Activated naive CD4-positive, alpha-beta T cell treated with anti-CD3 and anti-CD28 coated beads, Interleukin-2, amount 10 ng/mL, durations not matched to agents 7 days and 5 days (primary cell): ENCODE measurements around the gene DLG2.

Source experiments
- CTCF ChIA-PET: fragments of 350-600 bp; sonication (Branson Sonifier 250); formaldehyde crosslinking; loops from one replicate; lab custom pipeline; 2021; ENCODE audit warnings: antibody characterized with exemption; lab: Charles Lee
- DNase-seq: peaks from one replicate; pipeline ENCODE4 v3.0.0-alpha.2; 2020
- H3K27ac Mint-ChIP-seq: one replicate; pipeline ENCODE4 v1.8.0; 2021; ENCODE audit warnings: mild to moderate bottlenecking, moderate library complexity, mixed read lengths
- H3K27me3 Mint-ChIP-seq: one replicate; pipeline ENCODE4 v1.8.0; 2021; ENCODE audit warnings: mild to moderate bottlenecking, mixed read lengths
- H3K36me3 Mint-ChIP-seq: one replicate; pipeline ENCODE4 v1.8.0; 2021; ENCODE audit warnings: mixed read lengths
- H3K4me1 Mint-ChIP-seq: one replicate; pipeline ENCODE4 v1.8.0; 2021; ENCODE audit warnings: mixed read lengths
- H3K4me3 Mint-ChIP-seq: one replicate; pipeline ENCODE4 v1.8.0; 2021; ENCODE audit warnings: mild to moderate bottlenecking, moderate library complexity, mixed read lengths
- H3K9me3 Mint-ChIP-seq: one replicate; pipeline ENCODE4 v1.8.0; 2021; ENCODE audit warnings: mixed read lengths

DLG2 gene

DNA sequence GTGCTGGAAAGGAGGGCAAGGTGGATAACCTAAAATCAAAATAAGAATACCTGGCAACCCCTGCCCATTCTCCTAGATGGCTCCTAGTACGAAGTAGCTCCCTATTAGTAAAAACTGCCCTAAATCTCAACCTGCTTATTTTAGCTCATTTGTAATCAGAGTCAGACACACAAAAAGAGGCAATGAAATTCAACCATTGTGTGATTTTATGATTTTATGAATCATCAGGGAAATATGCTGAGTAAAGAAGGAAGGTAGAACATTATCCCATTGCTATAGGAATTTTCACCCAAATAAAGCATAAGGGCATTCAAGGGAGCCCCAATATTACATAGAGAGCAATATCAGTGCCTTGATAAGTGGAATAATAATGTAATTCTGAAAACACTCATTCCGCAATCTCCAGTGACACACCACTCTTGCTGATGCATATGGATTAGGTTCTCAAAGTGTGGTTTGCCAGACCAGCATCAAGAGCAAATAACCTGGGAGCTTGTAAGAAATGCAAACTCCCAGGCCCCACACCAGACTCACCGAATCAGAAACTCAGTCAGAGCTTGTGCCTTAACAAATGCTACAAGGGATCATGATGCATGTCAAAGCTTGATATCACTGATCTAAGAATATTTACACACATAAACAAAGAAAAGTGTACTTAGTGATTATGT, 789.6 kb downstream of the DLG2 start:
- Mint-ChIP-seq H3K27me3 (no peaks in the 10 kb centered on the region), H3K36me3 (no peaks in the 10 kb centered on the region), H3K4me3 (no peak overlapping the region), H3K27ac (no peak overlapping the region), H3K9me3 (peaks cover 13% of the 10 kb centered on the region), H3K4me1 (no peaks in the 10 kb centered on the region)
- DNase-seq = no peak
- CTCF ChIA-PET = no interaction called here

GRCh38 chr11:84836371-84836770, 790.8 kb downstream of the DLG2 start:
- peaks cover 13% of the 10 kb centered on the region for H3K9me3 Mint-ChIP-seq
- no peaks in the 10 kb centered on the region for H3K4me1 Mint-ChIP-seq
- no peaks in the 10 kb centered on the region for H3K36me3 Mint-ChIP-seq
- no peak for DNase-seq
- H3K4me3 Mint-ChIP-seq = no peak overlapping the region
- H3K27ac Mint-ChIP-seq = no peak overlapping the region
- H3K27me3 Mint-ChIP-seq = no peaks in the 10 kb centered on the region
- CTCF ChIA-PET = no interaction called here

GRCh38 chr11:84833488-84834088, 793.6 kb downstream of the DLG2 start:
- DNase-seq = no peak
- Mint-ChIP-seq H3K4me1 (no peaks in the 10 kb centered on the region), H3K27me3 (no peaks in the 10 kb centered on the region), H3K4me3 (no peak overlapping the region), H3K36me3 (no peaks in the 10 kb centered on the region), H3K9me3 (peaks cover 8% of the 10 kb centered on the region), H3K27ac (no peak overlapping the region)
- CTCF ChIA-PET = no interaction called here

DNA sequence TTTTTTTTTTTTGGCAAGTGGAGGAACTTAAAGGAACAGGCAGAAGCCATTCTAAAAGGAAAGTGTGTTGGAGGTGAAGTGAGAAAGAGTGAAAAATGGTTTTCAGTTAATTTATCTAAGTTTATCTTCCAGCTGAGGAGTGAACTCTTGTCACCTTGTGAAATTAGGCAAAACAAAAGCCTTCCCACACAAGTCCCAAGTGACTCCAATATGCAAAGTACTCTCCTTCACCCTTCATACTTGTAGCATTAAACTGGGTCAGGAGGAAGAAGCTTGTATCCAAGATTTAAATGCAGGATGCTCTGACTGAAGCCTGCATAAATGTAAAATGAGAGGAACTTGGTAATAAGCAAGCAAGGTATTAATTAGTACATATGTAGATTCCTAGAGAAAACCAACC, 796.8 kb downstream of the DLG2 start:
- Mint-ChIP-seq H3K36me3 (no peaks in the 10 kb centered on the region), H3K27me3 (no peaks in the 10 kb centered on the region), H3K4me1 (no peaks in the 10 kb centered on the region), H3K4me3 (no peak overlapping the region), H3K9me3 (peaks cover 3% of the 10 kb centered on the region), H3K27ac (no peak overlapping the region)
- CTCF ChIA-PET = no interaction called here
- DNase-seq = no peak

DNA sequence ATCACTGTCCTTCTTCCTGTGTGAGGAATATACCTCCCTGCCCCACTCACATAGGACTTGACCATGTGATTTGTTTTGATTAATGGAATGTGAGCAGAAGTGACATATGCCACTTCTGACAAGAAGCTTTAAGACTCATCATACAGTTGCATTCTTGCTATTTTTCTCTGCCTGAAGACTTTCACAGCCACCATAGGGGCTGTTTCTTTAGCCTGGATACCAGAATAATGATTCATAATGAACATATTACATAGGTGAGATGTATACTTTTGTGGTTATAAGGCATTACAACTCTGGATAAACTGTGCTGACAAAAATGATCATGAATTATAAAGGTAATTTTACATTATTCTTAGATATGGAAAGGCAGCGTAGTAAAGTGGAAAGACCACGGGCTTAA, 798.0 kb downstream of the DLG2 start:
- H3K27ac Mint-ChIP-seq = no peak overlapping the region
- H3K27me3 Mint-ChIP-seq = no peaks in the 10 kb centered on the region
- H3K36me3 Mint-ChIP-seq = no peaks in the 10 kb centered on the region
- no peak overlapping the region for H3K4me3 Mint-ChIP-seq
- H3K4me1 Mint-ChIP-seq = no peaks in the 10 kb centered on the region
- peaks cover 3% of the 10 kb centered on the region for H3K9me3 Mint-ChIP-seq
- CTCF ChIA-PET = no interaction called here
- DNase-seq = no peak

DNA sequence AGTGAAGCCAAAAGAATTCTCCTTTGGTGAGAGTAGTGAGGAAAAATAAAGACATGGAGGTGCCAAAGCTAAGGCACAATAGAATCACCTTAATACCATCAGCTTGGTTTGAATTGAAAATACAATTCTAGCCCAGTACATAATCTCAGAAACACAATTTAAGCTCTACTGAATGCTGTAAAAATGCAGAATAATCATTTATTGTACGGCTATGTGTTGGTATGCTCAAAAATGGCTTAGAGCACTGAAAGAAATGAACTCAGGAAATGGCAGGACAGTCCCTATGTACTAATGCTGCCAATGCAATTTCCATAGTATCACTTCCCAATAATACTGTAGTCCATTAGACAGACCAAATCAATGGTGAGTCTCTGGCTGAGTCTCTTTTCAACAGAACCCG, 798.5 kb downstream of the DLG2 start:
- Mint-ChIP-seq H3K9me3 (peaks cover 3% of the 10 kb centered on the region), H3K36me3 (no peaks in the 10 kb centered on the region), H3K4me1 (no peaks in the 10 kb centered on the region), H3K4me3 (no peak overlapping the region), H3K27me3 (no peaks in the 10 kb centered on the region), H3K27ac (no peak overlapping the region)
- DNase-seq = no peak
- CTCF ChIA-PET = no interaction called here

GRCh38 chr11:84825106-84825660, 802.0 kb downstream of the DLG2 start:
- Mint-ChIP-seq H3K36me3 (no peaks in the 10 kb centered on the region), H3K27ac (no peak overlapping the region), H3K27me3 (no peaks in the 10 kb centered on the region), H3K9me3 (peaks cover 6% of the 10 kb centered on the region), H3K4me1 (no peaks in the 10 kb centered on the region), H3K4me3 (no peak overlapping the region)
- no peak for DNase-seq
- CTCF ChIA-PET = no interaction called here

DNA sequence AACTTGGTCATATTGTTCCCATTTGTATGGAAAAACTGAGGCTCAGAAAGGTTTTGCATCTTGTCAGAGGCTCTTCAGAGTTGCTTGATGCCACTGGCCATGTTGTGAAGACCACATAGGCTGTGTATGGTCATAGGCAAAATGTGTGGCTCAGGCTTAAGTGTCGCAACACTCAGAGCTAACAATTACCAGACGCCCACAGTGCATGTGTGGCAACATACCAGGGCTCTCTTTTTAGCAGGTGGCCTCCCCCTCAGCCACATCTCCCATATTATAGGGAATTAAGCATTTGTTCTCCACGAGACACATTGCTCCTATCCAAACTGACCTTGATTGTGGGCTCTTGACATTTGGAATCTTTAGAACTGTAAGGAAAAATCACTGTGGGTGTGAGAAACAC, 802.5 kb downstream of the DLG2 start:
- CTCF ChIA-PET = no interaction called here

DNA sequence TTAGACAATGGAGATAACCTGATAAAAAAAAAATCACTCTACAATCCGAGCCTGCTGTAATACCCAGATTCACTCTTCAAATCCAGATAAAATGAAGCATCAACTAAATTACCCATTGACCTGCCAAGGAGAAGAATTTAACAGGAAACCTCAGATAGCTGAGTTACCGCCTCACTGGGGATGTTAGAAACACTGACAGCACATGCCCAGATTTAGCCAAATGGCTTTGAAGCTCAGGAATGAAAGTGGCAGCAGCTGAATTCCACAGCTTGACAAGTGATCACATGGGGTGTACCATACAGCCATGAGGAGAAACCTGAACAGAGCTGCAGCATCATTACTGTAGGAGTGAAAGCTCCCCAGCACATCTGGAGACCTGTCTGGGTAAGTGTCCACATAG, 807.6 kb downstream of the DLG2 start:
- peaks cover 11% of the 10 kb centered on the region for H3K9me3 Mint-ChIP-seq
- DNase-seq = no peak
- no peaks in the 10 kb centered on the region for H3K36me3 Mint-ChIP-seq
- H3K27me3 Mint-ChIP-seq = no peaks in the 10 kb centered on the region
- no peak overlapping the region for H3K4me3 Mint-ChIP-seq
- no peaks in the 10 kb centered on the region for H3K4me1 Mint-ChIP-seq
- H3K27ac Mint-ChIP-seq = no peak overlapping the region
- CTCF ChIA-PET = no interaction called here

More for the DNA sequence above, 802.5 kb downstream of the DLG2 start:
- Mint-ChIP-seq H3K9me3 (peaks cover 6% of the 10 kb centered on the region), H3K4me3 (no peak overlapping the region), H3K27me3 (no peaks in the 10 kb centered on the region), H3K36me3 (no peaks in the 10 kb centered on the region), H3K4me1 (no peaks in the 10 kb centered on the region), H3K27ac (no peak overlapping the region)
- DNase-seq = no peak

- CTCF ChIA-PET = no interaction called here
- no peak overlapping the region for H3K27ac Mint-ChIP-seq
Measured at GRCh38 chr11:84819128-84819527, 808.0 kb downstream of the DLG2 start.

GRCh38 chr11:84817998-84818397, 809.1 kb downstream of the DLG2 start:
- no peaks in the 10 kb centered on the region for H3K36me3 Mint-ChIP-seq
- no peak overlapping the region for H3K27ac Mint-ChIP-seq
- DNase-seq = no peak
- CTCF ChIA-PET = no interaction called here
- peaks cover 13% of the 10 kb centered on the region for H3K9me3 Mint-ChIP-seq
- no peak overlapping the region for H3K4me3 Mint-ChIP-seq
- no peaks in the 10 kb centered on the region for H3K27me3 Mint-ChIP-seq
- H3K4me1 Mint-ChIP-seq = no peaks in the 10 kb centered on the region

More at GRCh38 chr11:84819128-84819527, 808.0 kb downstream of the DLG2 start:
- Mint-ChIP-seq H3K4me3 (no peak overlapping the region), H3K27me3 (no peaks in the 10 kb centered on the region), H3K36me3 (no peaks in the 10 kb centered on the region), H3K9me3 (peaks cover 13% of the 10 kb centered on the region), H3K4me1 (no peaks in the 10 kb centered on the region)
- DNase-seq = no peak

- CTCF ChIA-PET = no interaction called here
- no peaks in the 10 kb centered on the region for H3K4me1 Mint-ChIP-seq
- no peak for DNase-seq
- H3K4me3 Mint-ChIP-seq = no peak overlapping the region
- no peak overlapping the region for H3K27ac Mint-ChIP-seq
- no peaks in the 10 kb centered on the region for H3K36me3 Mint-ChIP-seq
- H3K27me3 Mint-ChIP-seq = no peaks in the 10 kb centered on the region
- H3K9me3 Mint-ChIP-seq = peaks cover 11% of the 10 kb centered on the region
Measured at GRCh38 chr11:84812471-84812969, 814.6 kb downstream of the DLG2 start.

DNA sequence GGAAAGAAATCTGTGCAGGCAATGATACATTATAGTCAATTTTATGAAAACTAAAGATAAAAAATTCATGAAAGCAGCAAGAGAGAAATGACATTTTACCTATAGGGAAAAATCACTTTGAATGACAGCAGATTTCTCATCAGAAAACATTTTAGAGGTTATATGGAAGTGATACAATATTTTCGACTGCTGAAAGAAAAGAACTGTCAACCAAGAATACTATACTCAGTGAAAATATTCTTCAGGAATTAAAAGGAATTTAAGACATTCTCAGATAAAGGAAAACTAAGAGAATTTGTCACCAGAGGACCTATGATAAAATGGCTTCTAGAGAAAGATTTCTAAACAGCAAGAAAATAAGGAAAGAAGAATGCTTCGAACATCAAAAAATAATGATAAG, 820.8 kb downstream of the DLG2 start:
- Mint-ChIP-seq H3K27me3 (no peaks in the 10 kb centered on the region), H3K4me3 (no peak overlapping the region), H3K27ac (no peak overlapping the region), H3K4me1 (no peaks in the 10 kb centered on the region), H3K36me3 (no peaks in the 10 kb centered on the region), H3K9me3 (peaks cover 17% of the 10 kb centered on the region)
- no peak for DNase-seq
- CTCF ChIA-PET = no interaction called here

DNA sequence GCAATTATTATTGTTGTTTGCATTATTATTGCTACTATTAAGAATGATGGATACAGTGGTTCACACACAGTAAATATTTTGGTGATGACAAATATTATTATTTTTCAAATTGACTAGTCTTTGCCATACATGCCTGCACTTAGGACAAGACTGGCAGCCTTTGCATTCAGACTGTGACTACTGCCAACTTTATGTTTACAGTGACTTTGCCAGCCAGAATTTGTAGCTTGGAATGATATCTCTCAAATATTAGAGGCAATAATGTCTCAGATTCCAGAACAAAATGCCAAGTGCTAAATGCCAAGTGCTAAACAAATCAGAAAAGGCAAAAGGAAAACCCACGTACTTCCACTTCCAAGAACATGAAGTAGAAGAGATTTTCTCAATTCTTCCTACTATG, 823.1 kb downstream of the DLG2 start:
- Mint-ChIP-seq H3K27ac (no peak overlapping the region), H3K27me3 (no peaks in the 10 kb centered on the region), H3K4me1 (no peaks in the 10 kb centered on the region), H3K4me3 (no peak overlapping the region), H3K9me3 (peaks cover 17% of the 10 kb centered on the region), H3K36me3 (no peaks in the 10 kb centered on the region)
- DNase-seq = no peak
- CTCF ChIA-PET = no interaction called here

DNA sequence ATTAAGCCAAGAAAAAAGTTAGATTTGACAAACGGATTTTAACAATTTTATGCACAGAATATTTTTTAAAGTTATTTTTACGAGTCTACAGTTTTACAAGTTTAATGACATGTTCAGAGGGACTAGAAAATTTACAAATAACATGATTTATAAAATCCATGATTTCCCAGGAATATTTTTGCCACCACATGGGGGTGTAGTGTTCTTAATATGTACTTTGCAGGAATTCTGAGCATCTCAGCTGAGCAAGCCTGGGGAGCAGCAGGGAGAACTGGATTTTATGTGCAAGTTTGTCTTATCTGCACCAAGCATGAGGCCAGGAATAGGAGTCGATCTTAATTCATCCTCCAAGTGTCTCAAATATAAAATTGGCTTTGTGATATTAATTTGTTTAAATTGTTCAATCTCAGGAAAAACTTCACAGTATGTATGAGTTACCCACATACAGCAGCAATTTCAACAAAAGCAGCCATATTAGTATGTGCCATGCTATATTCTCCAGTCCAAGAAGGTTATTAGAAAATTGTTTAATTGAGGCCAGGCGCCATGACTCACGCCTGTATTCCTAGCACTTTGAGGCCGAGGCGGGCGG, 826.3 kb downstream of the DLG2 start:
- H3K4me3 Mint-ChIP-seq = no peak overlapping the region
- no peak for DNase-seq

More for the DNA sequence above, 826.3 kb downstream of the DLG2 start:
- Mint-ChIP-seq H3K27me3 (no peaks in the 10 kb centered on the region), H3K27ac (no peak overlapping the region), H3K9me3 (peaks cover 15% of the 10 kb centered on the region), H3K4me1 (no peaks in the 10 kb centered on the region), H3K36me3 (no peaks in the 10 kb centered on the region)
- CTCF ChIA-PET = no interaction called here
